HepG2 (cell line): Measurements from ENCODE around the gene HCN4. TPM values are rescaled to one million over a fixed set of nuclear protein-coding genes. Genes with fewer than 3 reads are reported as not detected.

Experiments
- ATAC-seq: fragments of 200-7000 bp; cut with Tn5 transposase; 3 replicates; pipeline ENCODE4 v1.9.1; 2020; ENCODE audit warnings: mild to moderate bottlenecking, moderate library complexity
- BruUV-seq: library from RNA; stranded (reverse); fragments of 400-500 nt; replicated peaks from 2 replicates; lab custom pipeline; 2021; lab: Mats Ljungman, UMichigan
- CTCF ChIA-PET: fragments of 300-600 bp; formaldehyde crosslinking; extraction: SDS; loops from one replicate; lab custom pipeline; 2021; ENCODE audit warnings: low total read pairs, inconsistent platforms, low intra/inter-chr PET ratio; lab: Yijun Ruan, JAX
- POLR2A ChIA-PET: fragments of 350-600 bp; sonication (Branson Sonifier 250); formaldehyde crosslinking; loops from one replicate; lab custom pipeline; 2020; ENCODE audit warnings: antibody characterized with exemption, inconsistent platforms; lab: Yijun Ruan, JAX
- DNase-seq: peaks from one replicate; pipeline ENCODE4 v3.0.0-alpha.2; 2015; ENCODE audit warnings: low spot score
- FAIRE-seq: peaks from 3 replicates; lab custom pipeline; 2011; peaks lifted over from hg19 to GRCh38; lab: Jason Lieb, UNC
- H2AFZ ChIP-seq: one replicate; pipeline ENCODE4 v1.6.1; 2011; ENCODE audit warnings: low read length, inconsistent platforms
- H3K27ac ChIP-seq: fragments of 300-600 bp; 3 replicates; pipeline ENCODE4 v1.8.0; 2011; ENCODE audit warnings: mixed run types, mild to moderate bottlenecking, mixed read lengths, low read length, inconsistent platforms; ENCODE audit not compliant: insufficient read depth; ENCODE audit errors: extremely low read length
- H3K27me3 ChIP-seq, 2 experiments: fragments of 200-600 bp in 1 of 2; 2 replicates in 1 of 2; 3 replicates in 1 of 2; pipeline versions ENCODE4 v1.6.0 to v1.8.0; 2011; ENCODE audit warnings: low read length in 2 of 2, mild to moderate bottlenecking in 2 of 2, moderate library complexity in 2 of 2, inconsistent platforms in 1 of 2; ENCODE audit not compliant: insufficient read depth in 2 of 2, control insufficient read depth in 1 of 2
- H3K36me3 ChIP-seq, 2 experiments: fragments of 200-600 bp in 1 of 2; replicated peaks in 1 of 2; 2 replicates in 1 of 2; 3 replicates in 1 of 2; pipeline versions ENCODE4 v1.5.1 to v1.8.0; 2011; ENCODE audit warnings: low read length in 2 of 2, inconsistent platforms in 1 of 2; ENCODE audit not compliant: insufficient read depth in 2 of 2, control insufficient read depth in 1 of 2
- H3K4me1 ChIP-seq: 2 replicates; pipeline ENCODE4 v1.5.1; 2012; ENCODE audit warnings: low read length, inconsistent platforms; ENCODE audit not compliant: insufficient read depth
- H3K4me2 ChIP-seq: 2 replicates; pipeline ENCODE4 v1.6.0; 2011; ENCODE audit warnings: low read depth, low read length, inconsistent platforms
- H3K4me3 ChIP-seq, 3 experiments: fragments of 200-600 bp in 1 of 3; sonication (generic), shearing (Covaris generic) in 1 of 3; replicated peaks in 1 of 3; 2 replicates each; pipeline ENCODE4 v1.5.1; 2011 to 2016; ENCODE audit warnings: low read length in 3 of 3, inconsistent platforms in 2 of 3, low read depth in 2 of 3, mild to moderate bottlenecking in 2 of 3, control low read depth in 1 of 3, mixed read lengths in 1 of 3; ENCODE audit not compliant: insufficient read depth in 1 of 3
- H3K79me2 ChIP-seq: one replicate; pipeline ENCODE4 v1.6.1; 2011; ENCODE audit warnings: low read length, inconsistent platforms; ENCODE audit not compliant: insufficient read depth
- H3K9ac ChIP-seq: 2 replicates; pipeline ENCODE4 v1.6.0; 2011; ENCODE audit warnings: mild to moderate bottlenecking, low read depth, low read length, inconsistent platforms; ENCODE audit not compliant: insufficient read depth
- H3K9me3 ChIP-seq: 2 replicates; pipeline ENCODE4 v1.5.1; 2012; ENCODE audit warnings: mild to moderate bottlenecking, low read length
- H4K20me1 ChIP-seq: 2 replicates; pipeline ENCODE4 v1.6.0; 2011; ENCODE audit warnings: inconsistent platforms, mild to moderate bottlenecking, low read length, moderate library complexity; ENCODE audit not compliant: insufficient read depth
- ATF7 ChIP-seq, 2 experiments: fragments of 450-650 bp in 1 of 2; sonication (generic) in 1 of 2; formaldehyde crosslinking in 1 of 2; IDR thresholded peaks; 2 replicates each; pipeline versions ENCODE4 v1.4.0 to v1.6.1; 2016 to 2020; ENCODE audit warnings: antibody characterized with exemption in 1 of 2, mild to moderate bottlenecking in 1 of 2, missing genetic modification reagents in 1 of 2
- KLF9 ChIP-seq: IDR thresholded peaks from 2 replicates; pipeline ENCODE4 v1.6.1; 2016; ENCODE audit warnings: low read depth
- LCORL ChIP-seq, 2 experiments: fragments of 450-650 bp in 1 of 2; sonication (generic) in 1 of 2; formaldehyde crosslinking in 1 of 2; IDR thresholded peaks; 2 replicates each; pipeline versions ENCODE4 v1.5.0 to v1.6.1; 2017 to 2020; ENCODE audit warnings: antibody characterized with exemption in 1 of 2, missing genetic modification reagents in 1 of 2
- POLR2AphosphoS2 ChIP-seq: IDR thresholded peaks from 2 replicates; pipeline ENCODE4 v1.6.1; 2011; ENCODE audit warnings: low read depth, low read length, improper control_type of control experiment
- SOX13 ChIP-seq, 3 experiments: fragments of 450-650 bp in 1 of 3; sonication (generic) in 1 of 3; formaldehyde crosslinking in 1 of 3; IDR thresholded peaks in 2 of 3; conservative IDR thresholded peaks in 1 of 3; 2 replicates each; pipeline versions ENCODE4 v1.5.0 to v1.6.1; 2016 to 2020; ENCODE audit warnings: antibody characterized with exemption in 1 of 3, mild to moderate bottlenecking in 1 of 3, missing compliant biosample characterization in 1 of 3, missing genetic modification reagents in 1 of 3, moderate library complexity in 1 of 3
- SSRP1 ChIP-seq: IDR thresholded peaks from 2 replicates; pipeline ENCODE4 v1.6.1; 2016; ENCODE audit warnings: control low read depth
- THAP11 ChIP-seq: IDR thresholded peaks from 2 replicates; pipeline ENCODE4 v1.6.1; 2016; ENCODE audit warnings: missing biosample characterization, missing genetic modification reagents
- ZFP36L2 ChIP-seq: sonication (generic); formaldehyde crosslinking; IDR thresholded peaks from 2 replicates; pipeline ENCODE4 v1.4.0; 2020; ENCODE audit warnings: missing genetic modification reagents
- ZNF496 ChIP-seq: sonication (generic); formaldehyde crosslinking; IDR thresholded peaks from 2 replicates; pipeline ENCODE4 v1.8.1; 2023; ENCODE audit warnings: mild to moderate bottlenecking, moderate library complexity, missing genetic modification reagents; ENCODE audit not compliant: insufficient replicate concordance
- ZNF772 ChIP-seq: sonication (generic); formaldehyde crosslinking; IDR thresholded peaks from 2 replicates; pipeline ENCODE4 v1.5.0; 2020; ENCODE audit warnings: mild to moderate bottlenecking, missing genetic modification reagents
- WGBS: methylation state at CpG from one replicate; pipeline ENCODE4 v1.1.6; 2017; ENCODE audit warnings: low lambda C conversion rate; 5-methylcytosine and 5-hydroxymethylcytosine counted together
- in situ Hi-C: cut with HindIII; loops from 2 replicates; pipeline ENCODE4 v1.10.0; 2017; ENCODE audit warnings: low pct_unique_long_range_greater_than_20kb; ENCODE audit not compliant: extremely low pct_ligation_motif_present
- intact Hi-C: fragments of 100-400 bp; cut with micrococcal nuclease; formaldehyde crosslinking; loops from one replicate; pipeline ENCODE4 v1.10.0; 2022; ENCODE audit not compliant: unreplicated experiment
- polyA plus RNA-seq, 8 experiments: library from polyadenylated mRNA; depleted of rRNA in 3 of 8; stranded (reverse) in 7 of 8; unstranded in 1 of 8; fragments of >200 nt; fragmentation: Illumina TruSeq in 4 of 8; extraction: Trizol in 4 of 8; gene quantifications; 2 replicates each; pipeline versions ENCODE4 v1.2.1 to v1.2.3, GENCODE V29; 2011 to 2016; ENCODE audit warnings: low read depth in 4 of 8, missing spikeins in 1 of 8, mixed read lengths in 1 of 8; ENCODE audit not compliant: insufficient read depth in 1 of 8
- total RNA-seq, 5 experiments: library from RNA; depleted of rRNA; stranded (reverse); fragments of >200 nt; fragmentation: Illumina TruSeq; extraction: Trizol; gene quantifications; 2 replicates each; pipeline ENCODE4 v1.2.3, GENCODE V29; 2016; ENCODE audit warnings: low read depth in 1 of 5
- TF ChIP-seq, protein P1 (sequence below): sonication (generic); formaldehyde crosslinking; IDR thresholded peaks from 2 replicates; pipeline ENCODE4 v1.4.0; 2020; ENCODE audit warnings: missing genetic modification reagents, borderline replicate concordance

The HCN4 gene
- total and polyA plus RNA-seq, 2 of the 13 experiments (the other 11 are each of a cell fraction or from before 2014, with no cell fraction given): not detected

DNA sequence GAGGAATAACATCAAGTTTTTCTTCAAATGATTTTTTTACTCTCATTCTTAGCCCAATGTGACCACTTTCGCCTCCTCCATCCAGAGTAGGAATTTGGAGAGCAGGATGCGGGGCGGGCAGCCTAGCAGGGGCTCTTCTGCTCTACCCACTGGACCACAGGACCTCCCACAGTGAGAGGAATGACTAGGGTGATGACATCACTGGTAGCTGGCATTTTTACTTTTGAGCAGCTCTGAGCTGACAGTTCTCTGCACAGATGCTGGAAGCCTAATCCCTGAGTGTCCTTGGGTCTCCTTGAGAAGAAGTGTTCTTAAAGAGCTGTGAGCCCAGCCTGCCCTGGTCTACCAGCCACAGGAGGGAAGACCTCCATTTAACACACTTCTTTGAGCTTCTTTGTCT, 1.4 kb upstream of the HCN4 start (continued):
- TF ChIP-seq, protein P1, sequence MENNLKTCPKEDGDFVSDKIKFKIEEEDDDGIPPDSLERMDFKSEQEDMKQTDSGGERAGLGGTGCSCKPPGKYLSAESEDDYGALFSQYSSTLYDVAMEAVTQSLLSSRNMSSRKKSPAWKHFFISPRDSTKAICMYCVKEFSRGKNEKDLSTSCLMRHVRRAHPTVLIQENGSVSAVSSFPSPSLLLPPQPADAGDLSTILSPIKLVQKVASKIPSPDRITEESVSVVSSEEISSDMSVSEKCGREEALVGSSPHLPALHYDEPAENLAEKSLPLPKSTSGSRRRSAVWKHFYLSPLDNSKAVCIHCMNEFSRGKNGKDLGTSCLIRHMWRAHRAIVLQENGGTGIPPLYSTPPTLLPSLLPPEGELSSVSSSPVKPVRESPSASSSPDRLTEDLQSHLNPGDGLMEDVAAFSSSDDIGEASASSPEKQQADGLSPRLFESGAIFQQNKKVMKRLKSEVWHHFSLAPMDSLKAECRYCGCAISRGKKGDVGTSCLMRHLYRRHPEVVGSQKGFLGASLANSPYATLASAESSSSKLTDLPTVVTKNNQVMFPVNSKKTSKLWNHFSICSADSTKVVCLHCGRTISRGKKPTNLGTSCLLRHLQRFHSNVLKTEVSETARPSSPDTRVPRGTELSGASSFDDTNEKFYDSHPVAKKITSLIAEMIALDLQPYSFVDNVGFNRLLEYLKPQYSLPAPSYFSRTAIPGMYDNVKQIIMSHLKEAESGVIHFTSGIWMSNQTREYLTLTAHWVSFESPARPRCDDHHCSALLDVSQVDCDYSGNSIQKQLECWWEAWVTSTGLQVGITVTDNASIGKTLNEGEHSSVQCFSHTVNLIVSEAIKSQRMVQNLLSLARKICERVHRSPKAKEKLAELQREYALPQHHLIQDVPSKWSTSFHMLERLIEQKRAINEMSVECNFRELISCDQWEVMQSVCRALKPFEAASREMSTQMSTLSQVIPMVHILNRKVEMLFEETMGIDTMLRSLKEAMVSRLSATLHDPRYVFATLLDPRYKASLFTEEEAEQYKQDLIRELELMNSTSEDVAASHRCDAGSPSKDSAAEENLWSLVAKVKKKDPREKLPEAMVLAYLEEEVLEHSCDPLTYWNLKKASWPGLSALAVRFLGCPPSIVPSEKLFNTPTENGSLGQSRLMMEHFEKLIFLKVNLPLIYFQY: no peak
- TF ChIP-seq SOX13 (IDR thresholded peaks at IDR 0.05) (no peak), SOX13 (CRISPR knock-in tag; conservative IDR thresholded peaks at IDR 0.05 in 1 of 2, IDR thresholded peaks at IDR 0.05 in 1 of 2) (no peak), ZNF496 (CRISPR knock-in tag) (no peak)

- Histone ChIP-seq H2AFZ (no peak overlapping the region), H4K20me1 (peaks cover 2% of the 10 kb centered on the region; the same call in 1 of the 2 replicates), H3K36me3 (no peaks in the 10 kb centered on the region), H3K27me3 (peaks cover 12 to 67% of the 10 kb centered on the region in 2 experiments; a peak in 4 of 5 replicates), H3K4me2 (no peak overlapping the region), H3K9me3 (no peaks in the 10 kb centered on the region), H3K4me3 (no peak overlapping the region), H3K79me2 (no peaks in the 10 kb centered on the region), H3K4me1 (no peaks in the 10 kb centered on the region), H3K9ac (no peak overlapping the region), H3K27ac (no peak overlapping the region)
- FAIRE-seq (no peak), DNase-seq (no peak), ATAC-seq (no peak)
- TF ChIP-seq SSRP1 (CRISPR knock-in tag): no peak
- no peak for TF ChIP-seq ZNF772 (CRISPR knock-in tag)
- no peak for TF ChIP-seq ATF7 (IDR thresholded peaks at IDR 0.05)
- TF ChIP-seq ATF7 (CRISPR knock-in tag; IDR thresholded peaks at IDR 0.05): no peak
- no peak for TF ChIP-seq ZFP36L2
- no peak for TF ChIP-seq LCORL (IDR thresholded peaks at IDR 0.05)
- no peak for TF ChIP-seq LCORL (CRISPR knock-in tag; IDR thresholded peaks at IDR 0.05)
- no peak for TF ChIP-seq KLF9 (CRISPR knock-in tag)
- no peak for TF ChIP-seq POLR2AphosphoS2
- no peak for TF ChIP-seq THAP11 (CRISPR knock-in tag)
- ChIA-PET CTCF (no interaction called here), POLR2A (no interaction called here)
- in situ Hi-C loops (no loop called here), intact Hi-C loops (no loop called here)
- WGBS: 35% methylated on average over 17 of the region's 44 CpGs
- BruUV-seq: no TSS peak
Observed at GRCh38 chr15:73369154-73369694, 466 bp upstream of the HCN4 start.
